Thyroid gland (tissue), 4 donors: Measurements from ENCODE around the gene UMODL1.

ENCODE experiments used
- POLR2A ChIP-seq, 2 donors: fragments of 450-650 bp; IDR thresholded peaks; one replicate each; pipeline ENCODE4 v1.6.1; 2017; ENCODE audit warnings: antibody characterized with exemption in 2 of 2, mild to moderate bottlenecking in 2 of 2, moderate library complexity in 1 of 2
- TF ChIP-seq, protein P1 (sequence below), 6 experiments: fragments of 200-600 bp in 3 of 6; fragments of 450-650 bp in 3 of 6; sonication (generic) in 3 of 6; IDR thresholded peaks; one replicate each; pipeline ENCODE4 v1.5.1; 2016 to 2019; ENCODE audit warnings: antibody characterized with exemption in 6 of 6, mild to moderate bottlenecking in 2 of 6, inconsistent platforms in 1 of 6, moderate library complexity in 1 of 6

GRCh38 chr21:42174173-42174572 lies 103.1 kb downstream of the UMODL1 start:
- TF ChIP-seq, protein P1, sequence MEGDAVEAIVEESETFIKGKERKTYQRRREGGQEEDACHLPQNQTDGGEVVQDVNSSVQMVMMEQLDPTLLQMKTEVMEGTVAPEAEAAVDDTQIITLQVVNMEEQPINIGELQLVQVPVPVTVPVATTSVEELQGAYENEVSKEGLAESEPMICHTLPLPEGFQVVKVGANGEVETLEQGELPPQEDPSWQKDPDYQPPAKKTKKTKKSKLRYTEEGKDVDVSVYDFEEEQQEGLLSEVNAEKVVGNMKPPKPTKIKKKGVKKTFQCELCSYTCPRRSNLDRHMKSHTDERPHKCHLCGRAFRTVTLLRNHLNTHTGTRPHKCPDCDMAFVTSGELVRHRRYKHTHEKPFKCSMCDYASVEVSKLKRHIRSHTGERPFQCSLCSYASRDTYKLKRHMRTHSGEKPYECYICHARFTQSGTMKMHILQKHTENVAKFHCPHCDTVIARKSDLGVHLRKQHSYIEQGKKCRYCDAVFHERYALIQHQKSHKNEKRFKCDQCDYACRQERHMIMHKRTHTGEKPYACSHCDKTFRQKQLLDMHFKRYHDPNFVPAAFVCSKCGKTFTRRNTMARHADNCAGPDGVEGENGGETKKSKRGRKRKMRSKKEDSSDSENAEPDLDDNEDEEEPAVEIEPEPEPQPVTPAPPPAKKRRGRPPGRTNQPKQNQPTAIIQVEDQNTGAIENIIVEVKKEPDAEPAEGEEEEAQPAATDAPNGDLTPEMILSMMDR (IDR thresholded peaks at IDR 0.05) = no peak
- TF ChIP-seq POLR2A (IDR thresholded peaks at IDR 0.05) = no peak
